ENCODE results near the gene APOA1.

The APOA1 gene

GRCh38 chr11:116837231-116838091, at the start of gene APOA1:
APOA1 (minus strand) TSS chr11:116837622; CDS start chr11:116837387, 235 bp downstream.
- in situ Hi-C loops (cut with HindIII; ENCODE audit: low pct_ligation_motif_present, low pct_unique_long_range_greater_than_20kb, low sequenced_read_pairs), result no loop called here
- no peak for DNase-seq

GRCh38 chr11:116885951-116886655, 48.7 kb upstream of the APOA1 start:
- no peak for DNase-seq
- in situ Hi-C loops (cut with HindIII; ENCODE audit: low pct_ligation_motif_present, low pct_unique_long_range_greater_than_20kb, low sequenced_read_pairs), result no loop called here

- no peak for DNase-seq
Observed at GRCh38 chr11:116882386-116882785, 45.0 kb upstream of the APOA1 start.

GRCh38 chr11:116881143-116881542, 43.7 kb upstream of the APOA1 start:
- in situ Hi-C loops (cut with HindIII; ENCODE audit: low pct_ligation_motif_present, low pct_unique_long_range_greater_than_20kb, low sequenced_read_pairs), result no loop called here
- no peak for DNase-seq

More at GRCh38 chr11:116882386-116882785, 45.0 kb upstream of the APOA1 start:
- in situ Hi-C loops (cut with HindIII; ENCODE audit: low pct_ligation_motif_present, low pct_unique_long_range_greater_than_20kb, low sequenced_read_pairs), result no loop called here

GRCh38 chr11:116879800-116880625, 42.6 kb upstream of the APOA1 start:
- peak; percentile 62 for DNase-seq
- in situ Hi-C loops (cut with HindIII; ENCODE audit: low pct_ligation_motif_present, low pct_unique_long_range_greater_than_20kb, low sequenced_read_pairs), result no loop called here

GRCh38 chr11:116876656-116877055, 39.2 kb upstream of the APOA1 start:
- in situ Hi-C loops (cut with HindIII; ENCODE audit: low pct_ligation_motif_present, low pct_unique_long_range_greater_than_20kb, low sequenced_read_pairs), result no loop called here
- no peak for DNase-seq

- in situ Hi-C loops (cut with HindIII; ENCODE audit: low pct_ligation_motif_present, low pct_unique_long_range_greater_than_20kb, low sequenced_read_pairs), result no loop called here
Observed at GRCh38 chr11:116875194-116875593, 37.8 kb upstream of the APOA1 start.

GRCh38 chr11:116874251-116874650, 36.8 kb upstream of the APOA1 start:
- no peak for DNase-seq
- in situ Hi-C loops (cut with HindIII; ENCODE audit: low pct_ligation_motif_present, low pct_unique_long_range_greater_than_20kb, low sequenced_read_pairs), result no loop called here

More at GRCh38 chr11:116875194-116875593, 37.8 kb upstream of the APOA1 start:
- DNase-seq, result no peak

GRCh38 chr11:116873381-116873780, 36.0 kb upstream of the APOA1 start:
- in situ Hi-C loops (cut with HindIII; ENCODE audit: low pct_ligation_motif_present, low pct_unique_long_range_greater_than_20kb, low sequenced_read_pairs), result no loop called here

GRCh38 chr11:116871248-116871647, 33.8 kb upstream of the APOA1 start:
- in situ Hi-C loops (cut with HindIII; ENCODE audit: low pct_ligation_motif_present, low pct_unique_long_range_greater_than_20kb, low sequenced_read_pairs), result no loop called here
- no peak for DNase-seq

More at GRCh38 chr11:116873381-116873780, 36.0 kb upstream of the APOA1 start:
- DNase-seq, result no peak

GRCh38 chr11:116870054-116870453, 32.6 kb upstream of the APOA1 start:
- DNase-seq, result no peak
- in situ Hi-C loops (cut with HindIII; ENCODE audit: low pct_ligation_motif_present, low pct_unique_long_range_greater_than_20kb, low sequenced_read_pairs), result no loop called here

GRCh38 chr11:116869610-116870009, 32.2 kb upstream of the APOA1 start:
- DNase-seq, result no peak
- in situ Hi-C loops (cut with HindIII; ENCODE audit: low pct_ligation_motif_present, low pct_unique_long_range_greater_than_20kb, low sequenced_read_pairs), result no loop called here

- in situ Hi-C loops (cut with HindIII; ENCODE audit: low pct_ligation_motif_present, low pct_unique_long_range_greater_than_20kb, low sequenced_read_pairs), result no loop called here
- no peak for DNase-seq
Observed at GRCh38 chr11:116868066-116868465, 30.6 kb upstream of the APOA1 start.

GRCh38 chr11:116867619-116868018, 30.2 kb upstream of the APOA1 start:
- in situ Hi-C loops (cut with HindIII; ENCODE audit: low pct_ligation_motif_present, low pct_unique_long_range_greater_than_20kb, low sequenced_read_pairs), result no loop called here
- DNase-seq, result no peak

GRCh38 chr11:116866804-116867455, 29.5 kb upstream of the APOA1 start:
- in situ Hi-C loops (cut with HindIII; ENCODE audit: low pct_ligation_motif_present, low pct_unique_long_range_greater_than_20kb, low sequenced_read_pairs), result no loop called here
- DNase-seq, result no peak

- in situ Hi-C loops (cut with HindIII; ENCODE audit: low pct_ligation_motif_present, low pct_unique_long_range_greater_than_20kb, low sequenced_read_pairs), result no loop called here
- DNase-seq, result no peak
Observed at GRCh38 chr11:116865696-116866095, 28.3 kb upstream of the APOA1 start.

GRCh38 chr11:116864531-116864930, 27.1 kb upstream of the APOA1 start:
- no peak for DNase-seq
- in situ Hi-C loops (cut with HindIII; ENCODE audit: low pct_ligation_motif_present, low pct_unique_long_range_greater_than_20kb, low sequenced_read_pairs), result no loop called here

GRCh38 chr11:116862951-116863350, 25.5 kb upstream of the APOA1 start:
- in situ Hi-C loops (cut with HindIII; ENCODE audit: low pct_ligation_motif_present, low pct_unique_long_range_greater_than_20kb, low sequenced_read_pairs), result no loop called here
- no peak for DNase-seq

All from ACHN (cell line).